GM12865 (cell line): ENCODE results near the gene SLC24A4.

ENCODE experiments used
- DNase-seq: peaks from one replicate; pipeline ENCODE4 v3.0.0; 2010; ENCODE audit warnings: low read depth
- H3K4me3 ChIP-seq: 2 replicates; pipeline ENCODE4 v1.5.1; 2011; ENCODE audit warnings: mild to moderate bottlenecking, low read depth, low read length, control low read depth
- TF ChIP-seq, protein P1 (sequence below): IDR thresholded peaks from 2 replicates; pipeline ENCODE4 v1.5.1; 2011; ENCODE audit warnings: low read length, control low read depth, low read depth, inconsistent platforms; ENCODE audit not compliant: insufficient read depth; ENCODE audit errors: missing control alignments

SLC24A4 gene, protein sequence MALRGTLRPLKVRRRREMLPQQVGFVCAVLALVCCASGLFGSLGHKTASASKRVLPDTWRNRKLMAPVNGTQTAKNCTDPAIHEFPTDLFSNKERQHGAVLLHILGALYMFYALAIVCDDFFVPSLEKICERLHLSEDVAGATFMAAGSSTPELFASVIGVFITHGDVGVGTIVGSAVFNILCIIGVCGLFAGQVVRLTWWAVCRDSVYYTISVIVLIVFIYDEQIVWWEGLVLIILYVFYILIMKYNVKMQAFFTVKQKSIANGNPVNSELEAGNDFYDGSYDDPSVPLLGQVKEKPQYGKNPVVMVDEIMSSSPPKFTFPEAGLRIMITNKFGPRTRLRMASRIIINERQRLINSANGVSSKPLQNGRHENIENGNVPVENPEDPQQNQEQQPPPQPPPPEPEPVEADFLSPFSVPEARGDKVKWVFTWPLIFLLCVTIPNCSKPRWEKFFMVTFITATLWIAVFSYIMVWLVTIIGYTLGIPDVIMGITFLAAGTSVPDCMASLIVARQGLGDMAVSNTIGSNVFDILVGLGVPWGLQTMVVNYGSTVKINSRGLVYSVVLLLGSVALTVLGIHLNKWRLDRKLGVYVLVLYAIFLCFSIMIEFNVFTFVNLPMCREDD

DNA sequence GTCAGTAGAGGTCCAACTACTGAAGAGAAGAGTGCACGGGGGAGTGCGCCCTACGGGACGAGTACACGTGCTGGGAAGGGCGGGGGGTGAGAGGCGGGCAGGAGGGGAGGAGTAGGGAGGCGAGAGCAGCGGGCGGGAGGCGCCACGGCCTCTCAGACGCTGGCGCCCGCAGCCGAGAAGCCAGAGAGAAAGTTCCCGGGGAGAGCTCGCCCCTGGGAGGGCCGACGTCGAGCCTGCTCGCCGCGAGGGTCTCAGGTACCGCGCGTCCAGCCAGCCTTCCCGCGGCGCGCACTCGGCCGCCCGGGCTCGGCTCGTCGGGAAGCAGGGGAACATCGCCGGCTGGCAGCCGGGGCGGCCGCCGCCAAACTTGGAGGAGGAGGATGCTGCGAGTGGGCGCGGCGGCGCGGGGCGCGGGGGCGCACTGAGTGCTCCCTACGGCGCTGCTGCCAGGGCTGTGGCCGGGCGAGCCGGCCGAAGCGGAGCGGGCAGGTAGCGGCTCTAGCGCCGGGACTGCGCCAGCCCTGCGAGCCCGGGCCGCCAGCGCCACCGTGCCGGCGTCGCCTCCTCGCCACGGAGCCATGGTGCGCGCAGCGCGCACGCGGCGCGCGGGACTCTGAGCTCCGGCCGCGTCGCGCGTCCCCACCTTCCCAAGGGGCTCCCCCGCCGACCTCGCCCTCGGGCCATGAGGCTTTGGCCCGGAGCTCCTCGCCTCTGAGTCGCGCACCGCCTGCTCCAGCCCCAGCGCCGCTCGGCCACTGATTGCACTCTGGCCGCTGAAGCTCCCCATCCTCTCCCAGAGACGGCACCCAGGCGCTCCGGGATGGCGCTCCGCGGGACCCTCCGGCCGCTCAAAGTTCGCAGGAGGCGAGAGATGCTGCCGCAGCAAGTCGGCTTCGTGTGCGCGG lies at the start of gene SLC24A4:
Gene SLC24A4 (plus strand): TSS at position 155 of the 905 bp plus-strand sequence. CDS start 666 bp downstream, at position 821.
- no peak within 1 kb of the TSS for H3K4me3 ChIP-seq
- DNase-seq = peak; percentile 30
- TF ChIP-seq, protein P1, sequence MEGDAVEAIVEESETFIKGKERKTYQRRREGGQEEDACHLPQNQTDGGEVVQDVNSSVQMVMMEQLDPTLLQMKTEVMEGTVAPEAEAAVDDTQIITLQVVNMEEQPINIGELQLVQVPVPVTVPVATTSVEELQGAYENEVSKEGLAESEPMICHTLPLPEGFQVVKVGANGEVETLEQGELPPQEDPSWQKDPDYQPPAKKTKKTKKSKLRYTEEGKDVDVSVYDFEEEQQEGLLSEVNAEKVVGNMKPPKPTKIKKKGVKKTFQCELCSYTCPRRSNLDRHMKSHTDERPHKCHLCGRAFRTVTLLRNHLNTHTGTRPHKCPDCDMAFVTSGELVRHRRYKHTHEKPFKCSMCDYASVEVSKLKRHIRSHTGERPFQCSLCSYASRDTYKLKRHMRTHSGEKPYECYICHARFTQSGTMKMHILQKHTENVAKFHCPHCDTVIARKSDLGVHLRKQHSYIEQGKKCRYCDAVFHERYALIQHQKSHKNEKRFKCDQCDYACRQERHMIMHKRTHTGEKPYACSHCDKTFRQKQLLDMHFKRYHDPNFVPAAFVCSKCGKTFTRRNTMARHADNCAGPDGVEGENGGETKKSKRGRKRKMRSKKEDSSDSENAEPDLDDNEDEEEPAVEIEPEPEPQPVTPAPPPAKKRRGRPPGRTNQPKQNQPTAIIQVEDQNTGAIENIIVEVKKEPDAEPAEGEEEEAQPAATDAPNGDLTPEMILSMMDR = no peak

DNA sequence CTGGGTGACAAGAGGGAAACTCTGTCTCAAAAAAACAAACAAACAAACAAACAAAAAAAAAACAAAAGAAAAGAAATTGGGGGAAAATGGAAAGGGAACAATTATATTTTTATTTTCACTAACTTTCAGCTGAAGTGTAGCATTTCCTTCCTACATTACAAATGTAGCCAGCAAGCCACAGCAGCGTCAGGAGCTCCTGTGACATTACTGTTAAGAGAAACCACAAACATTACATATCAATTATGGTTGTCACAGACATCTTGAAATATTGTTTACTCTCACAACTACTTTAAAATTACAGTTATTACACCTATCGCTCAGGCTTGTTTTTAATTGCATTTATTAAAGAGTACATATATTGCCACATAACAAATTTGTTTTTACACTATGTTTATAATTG lies 49.8 kb upstream of the SLC24A4 start:
- no peak for DNase-seq
- TF ChIP-seq, protein P1 = no peak
- no peak overlapping the region for H3K4me3 ChIP-seq

DNA sequence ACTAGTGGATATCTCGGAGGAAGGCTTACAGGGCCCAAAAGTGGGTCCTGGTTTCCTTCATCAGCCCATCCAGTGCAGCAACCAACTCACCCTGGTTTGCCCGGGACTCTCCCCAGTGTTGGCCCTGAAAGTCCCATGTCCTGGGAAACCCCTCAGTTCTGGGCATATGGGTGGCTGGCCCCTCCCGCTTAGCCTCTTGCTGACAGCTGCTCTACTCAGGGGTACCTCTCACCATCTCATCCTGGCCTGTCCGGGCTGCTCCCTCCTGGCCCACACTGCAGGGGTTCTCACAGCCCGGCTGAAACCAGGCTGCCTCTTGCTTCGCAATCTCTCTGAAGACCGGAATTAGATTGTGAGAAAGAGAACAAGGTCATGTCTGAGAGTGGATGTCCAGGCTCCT lies 48.9 kb upstream of the SLC24A4 start:
- TF ChIP-seq, protein P1 = no peak

DNA sequence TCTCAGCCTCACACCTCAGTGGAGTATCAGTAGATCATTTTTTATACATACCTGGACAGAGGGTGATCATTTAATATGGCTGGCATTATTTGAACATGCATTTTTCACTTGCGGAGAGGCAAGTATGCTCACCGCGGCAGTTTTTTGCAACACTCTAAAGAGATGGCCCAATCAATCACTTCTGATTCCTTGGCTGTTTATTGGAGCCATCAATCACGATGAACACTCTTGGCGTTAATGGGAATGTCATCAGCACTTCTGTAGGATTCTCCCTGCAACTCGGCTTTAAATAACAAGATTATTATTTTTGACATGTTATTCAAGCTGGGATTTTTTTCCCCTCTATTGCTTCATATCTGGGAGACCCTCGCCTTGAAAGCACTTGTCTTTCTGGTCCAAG lies 46.9 kb upstream of the SLC24A4 start:
- TF ChIP-seq, protein P1 = no peak
- no peak overlapping the region for H3K4me3 ChIP-seq
- no peak for DNase-seq

More for the DNA sequence above, 48.9 kb upstream of the SLC24A4 start:
- no peak overlapping the region for H3K4me3 ChIP-seq
- DNase-seq = no peak

DNA sequence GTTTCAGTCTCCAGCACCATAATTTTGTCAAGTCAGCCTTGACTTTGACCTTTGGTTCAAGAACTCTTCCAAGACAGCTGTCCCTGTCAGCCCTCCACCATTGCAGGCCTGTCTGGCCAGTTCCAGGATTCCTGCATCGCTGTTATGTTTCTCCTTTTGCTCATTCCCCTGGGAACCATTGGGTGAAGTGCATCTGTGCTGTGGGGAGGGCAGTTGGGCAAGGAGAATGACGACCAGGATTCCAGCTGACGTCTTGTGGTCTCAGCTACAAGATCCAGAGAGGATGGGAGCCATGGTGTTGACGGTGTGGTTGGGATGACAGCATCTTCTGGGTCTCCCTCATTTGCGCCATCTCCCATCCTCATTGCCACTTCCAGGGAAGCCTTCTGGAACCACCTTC lies 45.9 kb upstream of the SLC24A4 start:
- no peak overlapping the region for H3K4me3 ChIP-seq
- TF ChIP-seq, protein P1 = no peak
- DNase-seq = no peak

DNA sequence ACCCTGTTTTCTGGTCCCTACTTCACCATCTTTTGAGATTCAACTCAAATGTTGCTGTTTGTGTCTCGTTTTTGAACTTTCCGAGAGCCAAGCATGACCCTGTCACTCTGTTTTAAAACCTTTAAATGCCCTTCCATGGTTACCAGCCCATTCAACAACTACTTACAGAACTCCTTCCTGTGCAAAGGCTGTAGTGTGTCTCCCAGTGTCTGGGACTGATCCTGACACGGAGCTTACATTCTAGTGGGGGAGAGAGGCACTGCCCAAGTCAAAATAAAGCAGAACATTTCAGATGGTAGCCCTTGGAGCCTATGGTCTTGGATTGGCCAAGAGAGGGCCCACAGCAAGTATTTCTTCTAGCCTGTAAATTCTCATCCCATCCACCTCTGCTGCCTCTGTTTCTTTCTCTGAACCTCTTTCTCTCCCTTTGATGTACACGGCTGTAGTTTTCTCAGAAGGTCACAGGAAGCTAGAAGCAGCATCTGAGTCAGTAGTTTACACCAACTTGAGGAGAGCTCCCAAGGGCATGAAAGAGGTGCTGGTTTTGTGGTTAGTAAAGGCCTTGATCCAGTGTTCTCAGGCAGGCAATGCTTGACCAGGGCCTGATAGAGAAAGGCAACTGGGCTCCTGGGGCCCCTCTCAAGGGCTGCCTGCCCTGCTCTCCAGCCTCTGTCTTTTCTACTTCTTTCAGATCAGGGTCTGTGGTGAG lies 42.3 kb upstream of the SLC24A4 start:
- DNase-seq = peak; percentile 82
- TF ChIP-seq, protein P1 = no peak
- no peak overlapping the region for H3K4me3 ChIP-seq
